T1000 (cell line): Measurements from ENCODE around the gene TTF2.
"Not testable (repeated sequence)": the region's sequence is repeated elsewhere in the genome, so short reads cannot be mapped to it uniquely, and the experiment has no call there.

ENCODE experiments used
- DNase-seq: peaks from one replicate; lab custom pipeline; 2025; ENCODE audit warnings: mixed read lengths; lab: John Stamatoyannopoulos, UW

Gene TTF2

DNA sequence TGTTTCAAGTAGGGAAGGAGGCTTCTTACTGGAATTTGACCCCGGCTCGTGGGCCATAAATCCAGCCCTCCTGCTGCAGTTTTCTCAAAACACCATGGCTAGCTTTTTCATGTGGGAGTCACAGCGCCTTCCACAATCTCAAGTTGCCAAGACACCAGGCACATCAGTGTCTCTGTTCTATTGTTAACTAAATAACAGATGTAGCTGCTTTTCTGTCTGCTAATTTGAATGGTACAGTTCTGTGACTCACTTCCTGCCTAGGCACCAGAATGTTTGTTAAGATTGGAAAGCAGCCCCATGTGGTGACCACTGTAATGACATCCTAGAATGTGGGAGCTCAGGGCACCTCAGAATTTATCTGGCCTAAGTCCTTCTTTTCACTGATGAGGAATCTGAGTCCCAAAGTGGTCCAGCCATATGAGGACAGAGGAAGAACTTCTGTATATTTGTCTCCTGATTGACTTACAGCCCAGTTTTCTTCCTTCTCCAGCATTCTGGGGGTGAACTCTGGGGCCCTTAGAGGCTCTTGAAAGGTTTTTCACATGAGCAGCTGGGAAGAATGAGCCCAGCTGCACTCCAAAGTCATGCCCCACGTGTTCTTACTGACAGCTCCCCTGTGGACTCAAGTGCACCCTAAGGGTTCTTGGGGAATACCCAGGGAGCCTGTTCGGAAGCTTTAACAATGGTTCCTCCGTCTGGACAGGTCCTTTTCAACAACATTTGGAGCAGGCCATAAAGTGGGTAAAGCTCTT, 33.9 kb downstream of the TTF2 start:
- no peak for DNase-seq

DNA sequence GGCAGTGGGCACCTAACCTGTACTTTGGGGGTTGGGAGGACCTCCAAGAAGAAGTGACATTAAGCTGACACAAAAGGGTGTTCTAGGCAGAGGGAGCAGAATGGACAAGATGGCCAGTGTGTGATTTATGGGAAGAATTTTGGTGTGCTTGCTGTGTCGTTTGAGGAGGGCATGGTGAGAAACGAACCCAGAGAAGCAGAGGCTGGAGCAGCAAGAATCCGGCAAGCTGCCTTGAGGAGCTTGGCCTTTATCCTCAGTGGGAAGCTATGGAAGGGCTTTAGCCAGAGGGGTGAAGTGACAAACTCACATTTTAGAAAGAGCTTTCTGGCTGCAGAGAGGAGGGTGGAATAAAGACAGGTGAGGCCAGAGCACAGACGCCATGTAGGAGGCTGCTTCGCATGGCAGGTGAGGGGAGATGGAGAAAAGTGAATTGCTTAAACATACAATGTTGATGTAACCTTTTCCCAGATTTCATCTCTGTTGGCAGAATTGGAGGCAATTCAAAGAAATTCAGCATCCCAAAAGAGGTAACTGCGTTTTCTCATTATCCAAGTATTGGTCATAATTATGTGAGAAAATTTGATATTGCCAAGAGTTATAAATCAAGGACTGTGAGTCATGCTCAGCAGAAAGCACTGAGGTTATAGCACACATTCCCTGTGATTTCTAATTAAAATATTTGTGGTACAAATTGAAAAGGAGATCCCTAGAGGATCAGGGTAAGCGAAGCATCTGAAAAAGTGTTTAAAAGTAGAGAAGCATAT, 34.9 kb downstream of the TTF2 start:
- DNase-seq: no peak

DNA sequence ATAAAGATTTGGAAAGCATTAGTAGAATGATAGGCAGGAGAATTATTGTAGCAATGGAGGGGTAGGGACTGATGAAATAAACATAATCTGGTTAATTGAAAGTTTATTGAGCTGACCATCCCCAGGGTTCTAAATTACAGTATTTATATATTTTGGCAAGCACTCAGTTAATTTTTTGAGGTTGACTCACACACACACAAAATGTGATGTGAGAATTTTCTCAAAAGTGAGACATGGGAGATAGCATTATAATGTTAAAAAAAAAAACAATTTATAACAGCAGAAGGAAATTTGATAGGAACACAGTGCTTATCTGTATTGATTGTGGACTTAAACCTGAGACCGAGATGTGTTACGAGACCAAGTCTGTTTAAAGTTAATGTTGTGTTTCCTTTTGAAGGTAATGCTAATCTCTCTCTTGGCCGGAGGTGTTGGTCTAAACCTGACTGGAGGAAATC, 36.9 kb downstream of the TTF2 start:
- no peak for DNase-seq

DNA sequence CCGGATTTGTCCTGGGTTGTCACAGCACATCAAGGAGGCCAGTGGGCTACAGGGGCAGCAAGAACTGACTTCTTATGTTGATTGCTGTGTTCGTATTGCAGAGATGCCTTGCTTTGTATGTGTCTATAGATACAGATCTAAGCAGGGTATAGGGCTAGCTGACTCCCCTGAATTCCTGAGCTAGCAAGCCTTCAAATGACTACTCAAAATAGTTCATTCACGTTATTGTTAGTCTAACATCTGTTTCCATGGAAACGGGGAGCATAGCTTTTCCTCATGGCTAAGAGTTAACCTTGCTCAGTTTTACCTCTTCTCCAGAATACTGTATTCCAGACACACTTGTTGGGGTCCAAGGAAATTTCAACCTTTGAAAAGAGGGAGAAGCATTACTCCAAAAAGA, 37.3 kb downstream of the TTF2 start:
- DNase-seq: no peak

DNA sequence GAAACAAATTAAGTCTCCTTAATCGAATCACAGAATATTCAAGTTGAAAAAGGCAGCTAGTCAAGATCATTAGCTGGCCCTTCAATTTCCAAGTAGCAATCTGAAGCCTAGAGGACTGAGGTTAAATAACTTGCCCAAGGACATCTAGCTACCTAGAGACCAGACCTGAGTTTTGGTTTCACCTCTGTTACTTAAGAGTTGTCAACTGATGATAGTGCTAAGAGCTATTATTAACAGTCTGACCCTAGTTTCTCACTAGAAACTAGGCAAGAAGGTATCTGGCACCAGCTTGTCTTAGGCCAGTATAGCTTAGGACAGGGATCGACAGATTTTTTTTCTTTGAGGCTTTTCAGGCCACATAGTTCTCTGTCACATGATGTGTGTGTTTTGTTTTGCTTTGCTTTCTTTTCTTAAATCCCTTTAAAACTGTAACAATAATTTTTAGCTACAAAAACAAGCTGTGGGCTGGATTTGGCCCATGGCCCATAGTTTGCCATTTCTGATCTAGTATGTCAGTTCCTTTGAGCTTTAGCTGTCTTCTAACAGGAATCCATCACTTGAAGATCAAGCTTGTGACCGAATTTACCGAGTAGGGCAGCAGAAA, 38.3 kb downstream of the TTF2 start:
- no peak for DNase-seq

DNA sequence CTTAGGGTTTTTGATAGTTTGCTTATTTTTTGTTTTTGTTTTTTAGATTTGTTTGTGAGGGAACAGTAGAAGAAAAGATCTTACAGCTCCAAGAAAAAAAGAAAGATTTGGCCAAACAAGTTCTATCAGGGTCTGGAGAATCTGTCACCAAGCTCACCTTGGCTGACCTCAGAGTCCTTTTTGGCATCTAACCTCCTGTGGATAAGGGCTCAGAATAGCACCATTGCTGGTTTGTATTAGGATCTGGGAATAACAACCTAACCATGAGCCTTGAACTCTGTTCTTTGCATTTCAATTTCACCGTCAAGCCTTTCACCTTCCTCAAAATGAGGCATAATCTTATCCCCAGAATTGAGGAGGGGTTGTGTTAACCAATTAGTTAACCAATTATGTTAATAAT, 41.2 kb downstream of the TTF2 start:
- DNase-seq: no peak

DNA sequence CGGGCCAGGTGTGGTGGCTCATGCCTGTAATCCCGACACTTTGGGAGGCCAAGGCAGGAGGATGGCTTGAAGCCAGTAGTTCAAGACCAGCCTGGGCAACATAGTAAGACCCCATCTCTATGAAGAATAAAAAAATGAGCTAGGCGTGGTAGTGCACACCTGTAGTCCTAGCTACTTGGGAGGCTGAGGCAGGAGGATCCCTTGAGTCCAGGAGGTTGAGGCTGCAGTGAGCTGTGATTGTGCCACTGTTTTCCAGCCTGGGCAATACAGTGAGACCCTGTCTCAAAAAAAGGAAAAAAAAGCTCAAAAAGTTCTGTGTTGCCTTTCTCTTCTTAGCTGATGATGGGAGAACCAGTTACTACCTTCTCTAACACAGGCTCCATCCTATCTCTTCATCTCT, 41.7 kb downstream of the TTF2 start:
- DNase-seq: not testable (repeated sequence)

DNA sequence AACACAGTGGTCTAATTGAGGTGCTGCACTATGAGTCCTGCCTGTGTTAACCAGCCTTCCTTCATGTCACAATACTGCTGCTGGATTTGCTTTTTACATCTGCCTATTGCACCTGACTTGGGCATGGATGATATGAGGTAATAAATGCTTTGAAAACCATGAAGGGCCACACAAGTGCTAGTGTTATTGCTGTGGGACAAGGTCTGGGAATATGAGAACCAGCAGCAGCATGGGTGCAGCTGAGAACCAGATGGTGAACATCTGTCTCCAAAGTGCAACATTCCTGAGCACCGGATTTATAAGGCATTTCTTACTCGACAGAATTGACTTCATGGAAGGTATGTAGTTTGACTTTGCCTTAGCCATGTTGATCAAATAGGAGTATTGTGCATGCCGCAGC, 44.9 kb downstream of the TTF2 start:
- no peak for DNase-seq

DNA sequence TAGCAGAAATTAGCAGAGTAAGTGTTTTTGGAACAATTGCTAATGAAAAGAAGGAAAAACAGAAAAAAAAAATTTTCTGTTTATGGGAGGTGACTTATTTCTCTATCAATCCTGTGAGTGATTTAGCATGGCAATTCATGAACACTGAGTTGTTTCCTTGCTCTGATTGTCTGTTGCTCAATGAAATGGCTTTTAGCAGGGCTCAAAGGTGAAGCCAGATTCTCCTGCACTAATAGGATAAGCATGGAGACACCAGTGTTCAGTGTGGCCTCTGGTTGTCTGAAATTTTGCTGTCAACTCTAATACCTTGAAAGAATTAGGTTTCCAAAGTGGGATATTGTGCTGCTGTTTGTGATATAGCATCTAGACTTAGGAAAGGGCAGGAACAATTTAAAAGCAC, 45.6 kb downstream of the TTF2 start:
- DNase-seq: no peak

DNA sequence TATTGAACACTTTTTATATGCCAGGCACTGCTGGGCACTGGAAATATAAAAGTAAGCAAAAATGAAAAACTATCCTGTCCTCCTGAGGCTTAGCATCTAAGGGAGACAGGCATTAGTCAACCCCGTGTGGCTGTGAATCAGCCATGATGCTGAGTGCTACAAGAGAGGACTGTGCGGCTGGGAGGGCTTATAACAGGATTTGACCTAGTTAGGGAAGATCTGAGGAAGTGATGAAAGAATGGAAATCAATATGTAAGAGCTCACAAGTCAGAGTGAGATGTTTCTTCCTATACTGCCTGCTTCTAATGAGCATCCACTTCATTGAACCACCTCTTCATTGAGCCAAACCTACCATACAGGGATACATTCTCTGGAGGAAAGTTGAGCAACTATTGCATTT, 46.4 kb downstream of the TTF2 start:
- DNase-seq: no peak

DNA sequence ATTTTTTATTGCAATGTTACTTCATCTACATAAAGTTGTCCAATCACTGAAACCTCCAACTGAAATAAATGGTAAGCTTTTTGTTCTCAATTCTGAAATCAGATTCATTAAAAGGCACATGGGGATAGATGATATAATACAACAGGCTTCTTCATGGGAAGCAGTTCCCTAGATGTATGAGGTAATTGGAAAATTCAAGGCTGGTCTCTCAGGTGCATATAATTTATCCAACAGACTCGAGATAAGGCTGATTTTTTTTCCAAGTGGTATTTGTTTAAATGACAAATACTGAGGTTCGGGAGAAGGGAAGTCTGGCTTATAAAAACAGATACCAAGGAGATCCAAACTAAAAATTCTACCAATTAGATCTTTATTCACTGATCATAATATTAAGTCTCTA, 47.2 kb downstream of the TTF2 start:
- no peak for DNase-seq

DNA sequence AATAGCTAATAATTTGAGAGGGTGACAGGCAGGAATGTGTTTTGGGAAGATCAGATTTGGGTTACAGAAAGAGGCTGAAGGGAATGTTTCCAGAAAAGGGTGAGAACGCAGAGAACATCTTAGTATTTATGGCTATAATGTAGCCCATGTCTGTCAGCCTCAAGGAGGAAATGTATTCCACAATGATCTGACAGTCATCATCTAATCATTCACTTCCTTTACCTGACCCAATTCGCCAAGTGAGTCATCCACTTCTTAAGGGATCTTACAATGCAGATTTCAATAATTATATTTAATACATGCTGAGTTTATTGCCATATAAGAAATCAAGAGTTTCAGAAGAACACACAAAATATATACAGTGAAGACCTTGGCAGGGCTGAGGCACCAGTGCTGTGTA, 50.6 kb downstream of the TTF2 start:
- DNase-seq: no peak

DNA sequence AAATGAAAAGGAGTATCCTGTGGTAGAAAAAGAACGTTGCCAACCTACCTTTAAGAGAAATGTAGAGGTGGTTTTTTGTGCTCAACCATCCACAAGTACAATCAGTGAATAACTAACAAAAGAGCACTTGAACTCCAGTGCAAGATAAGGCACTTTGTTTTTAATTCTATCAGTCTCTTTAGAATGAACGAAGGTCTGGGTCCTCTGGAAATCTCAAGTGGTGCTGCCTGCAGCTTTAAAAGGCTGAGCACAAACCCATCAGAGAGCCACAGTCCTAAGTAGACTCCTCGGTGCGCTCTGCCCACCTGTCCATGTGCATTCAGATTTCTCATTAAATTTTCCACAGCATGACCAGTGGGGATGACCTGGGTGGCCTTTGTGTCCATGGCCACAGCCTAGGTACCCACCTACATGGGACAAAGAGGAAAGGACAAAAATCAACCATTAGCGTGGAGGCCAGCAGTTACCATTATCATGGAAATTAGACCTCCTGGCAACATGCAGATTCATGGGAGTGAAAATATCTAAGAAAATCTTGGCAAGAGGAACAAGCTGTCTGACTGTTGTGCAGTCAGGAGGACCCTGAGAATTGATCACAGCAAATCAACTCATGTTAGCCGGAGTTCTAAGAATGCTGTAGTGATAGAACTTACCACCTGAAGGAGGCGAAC, 52.1 kb downstream of the TTF2 start:
- no peak for DNase-seq

DNA sequence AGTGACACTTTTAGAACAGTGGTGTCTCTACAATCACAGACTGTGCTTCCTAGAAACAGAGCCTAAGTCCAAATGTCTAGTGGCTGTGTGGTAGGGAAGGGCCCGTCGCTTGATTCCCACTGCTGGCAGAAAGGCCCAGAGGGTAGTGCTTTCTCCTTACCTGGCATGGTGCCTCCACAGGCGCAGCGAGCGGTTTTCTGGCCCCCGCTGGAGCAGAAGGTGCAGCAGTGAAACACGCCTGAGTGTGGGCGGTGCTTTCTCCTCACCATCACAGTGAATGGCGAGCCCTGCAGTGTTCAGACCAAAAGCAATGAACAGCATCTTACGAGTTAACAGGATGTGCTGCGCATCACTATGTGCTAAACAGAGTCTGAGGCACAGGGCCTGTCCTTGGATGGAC, 53.1 kb downstream of the TTF2 start:
- no peak for DNase-seq

DNA sequence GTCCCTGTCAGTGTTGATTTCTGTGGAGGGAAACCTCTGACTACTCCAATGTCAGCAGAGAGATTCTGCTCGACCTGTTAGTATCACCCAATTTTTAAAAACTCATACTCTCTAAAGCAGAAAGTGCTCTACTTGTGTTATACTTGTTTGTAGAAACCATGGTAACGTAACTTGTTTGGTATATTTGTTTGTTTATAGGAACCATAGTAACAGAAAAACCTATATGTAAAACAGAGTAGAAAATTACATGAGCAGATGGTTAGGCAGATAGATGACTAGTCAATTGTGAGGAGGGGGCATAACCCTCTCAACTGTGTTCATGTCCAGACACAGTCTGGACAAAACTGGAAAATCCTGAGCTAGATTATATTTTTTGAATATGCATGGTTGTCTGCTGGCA, 54.8 kb downstream of the TTF2 start:
- no peak for DNase-seq

DNA sequence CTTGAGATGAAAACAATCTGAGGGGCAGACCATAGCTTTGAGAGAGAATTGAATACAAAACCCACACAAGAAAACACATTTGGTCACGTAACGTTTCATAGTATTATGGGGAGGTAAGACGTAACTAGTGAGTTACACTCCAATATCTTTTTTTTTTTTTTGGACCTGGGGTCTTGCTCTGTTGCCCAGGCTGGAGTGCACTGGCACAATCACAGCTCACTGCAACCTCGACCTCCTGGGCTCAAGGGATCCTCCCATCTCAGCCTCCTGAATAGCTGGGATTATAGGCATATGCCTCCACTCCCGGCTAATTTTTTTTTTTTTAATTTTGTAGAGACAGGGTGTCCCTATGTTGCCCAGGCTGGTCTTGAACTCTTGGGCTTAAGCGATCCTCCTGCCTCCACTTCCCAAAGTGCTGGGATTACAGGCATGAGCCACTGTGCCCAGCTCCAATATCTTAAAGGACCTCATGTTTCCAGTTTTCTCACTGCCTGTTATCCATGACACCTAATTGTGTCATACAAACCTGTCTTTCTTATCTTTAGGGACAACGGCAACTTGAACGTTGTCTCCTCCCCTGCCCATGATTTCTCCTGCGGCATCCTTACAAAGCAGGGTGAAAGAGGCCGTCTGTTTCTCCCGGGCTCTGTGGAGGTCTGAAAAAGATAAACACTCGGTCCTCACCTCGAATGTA, 56.1 kb downstream of the TTF2 start:
- no peak for DNase-seq

DNA sequence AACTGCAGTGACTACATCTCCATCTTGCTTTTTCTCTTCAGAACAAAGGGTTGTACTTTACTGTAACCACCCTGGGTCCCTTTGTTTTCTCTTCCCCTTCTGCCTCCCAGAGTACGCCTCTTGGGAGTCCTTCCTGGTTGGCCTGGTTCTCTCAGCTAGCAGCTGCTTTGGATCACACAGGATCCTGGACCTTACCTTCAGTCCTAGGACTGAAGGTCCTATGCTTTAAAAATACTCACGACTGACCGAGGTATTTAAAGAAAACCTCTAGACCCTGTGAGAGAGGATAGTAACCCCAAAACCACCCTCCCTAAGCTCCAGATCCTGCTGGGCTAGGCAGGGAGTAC, 56.6 kb downstream of the TTF2 start:
- DNase-seq: no peak

DNA sequence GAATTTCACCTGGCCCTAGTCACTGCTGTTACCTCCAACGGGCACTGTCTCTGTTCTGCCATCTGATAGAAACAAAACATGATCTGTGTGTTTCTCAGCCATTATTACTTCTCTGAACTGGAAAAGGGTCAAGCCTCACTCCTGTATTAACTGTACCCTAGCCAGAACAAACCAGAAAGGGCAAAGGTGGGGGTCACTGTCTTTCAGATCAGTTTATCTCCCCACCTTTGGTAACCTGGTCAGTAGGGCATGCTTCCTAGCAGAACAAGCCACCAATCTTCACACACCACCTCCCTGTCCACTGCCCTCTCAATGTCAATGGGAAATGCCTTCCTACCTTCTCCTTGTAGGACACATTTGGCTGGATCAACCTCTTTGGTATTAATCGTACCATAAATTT, 57.6 kb downstream of the TTF2 start:
- no peak for DNase-seq

DNA sequence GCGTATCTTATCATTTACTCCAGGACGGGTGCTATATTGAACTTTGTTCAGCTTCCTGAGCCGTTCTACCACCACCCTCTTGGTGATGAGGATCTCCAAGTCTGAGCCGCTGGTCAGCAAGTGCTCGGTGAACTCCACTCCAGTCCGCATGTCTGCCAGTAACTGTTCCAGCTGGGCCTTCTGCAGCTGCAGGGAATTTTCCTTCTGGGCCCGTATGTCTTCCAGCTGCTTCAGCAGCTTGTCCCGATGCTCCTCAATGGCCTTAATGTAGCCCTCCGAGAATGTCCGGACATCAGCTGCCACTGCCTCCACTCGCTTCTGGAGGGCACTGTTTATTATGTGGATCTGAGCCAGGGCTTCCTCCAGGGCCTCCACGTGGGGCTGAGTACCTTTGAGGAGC, 58.0 kb downstream of the TTF2 start:
- DNase-seq: no peak

DNA sequence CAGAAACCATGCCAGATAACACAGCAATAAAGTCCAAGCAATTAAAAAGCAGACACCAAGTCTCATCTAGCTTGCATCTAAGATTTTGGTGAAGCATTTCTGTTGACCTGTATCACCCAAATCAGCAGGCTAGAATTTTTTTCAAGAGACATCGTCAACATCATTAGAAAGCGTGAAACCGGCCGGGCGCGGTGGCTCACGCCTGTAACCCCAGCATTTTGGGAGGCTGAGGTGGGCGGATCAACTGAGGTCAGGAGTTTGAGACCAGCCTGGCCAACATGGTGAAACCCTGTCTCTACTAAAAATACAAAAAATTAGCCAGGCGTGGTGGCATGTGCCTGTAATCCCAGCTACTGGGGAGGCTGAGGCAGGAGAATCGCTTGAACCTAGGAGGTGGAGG, 59.0 kb downstream of the TTF2 start:
- not testable (repeated sequence) for DNase-seq

DNA sequence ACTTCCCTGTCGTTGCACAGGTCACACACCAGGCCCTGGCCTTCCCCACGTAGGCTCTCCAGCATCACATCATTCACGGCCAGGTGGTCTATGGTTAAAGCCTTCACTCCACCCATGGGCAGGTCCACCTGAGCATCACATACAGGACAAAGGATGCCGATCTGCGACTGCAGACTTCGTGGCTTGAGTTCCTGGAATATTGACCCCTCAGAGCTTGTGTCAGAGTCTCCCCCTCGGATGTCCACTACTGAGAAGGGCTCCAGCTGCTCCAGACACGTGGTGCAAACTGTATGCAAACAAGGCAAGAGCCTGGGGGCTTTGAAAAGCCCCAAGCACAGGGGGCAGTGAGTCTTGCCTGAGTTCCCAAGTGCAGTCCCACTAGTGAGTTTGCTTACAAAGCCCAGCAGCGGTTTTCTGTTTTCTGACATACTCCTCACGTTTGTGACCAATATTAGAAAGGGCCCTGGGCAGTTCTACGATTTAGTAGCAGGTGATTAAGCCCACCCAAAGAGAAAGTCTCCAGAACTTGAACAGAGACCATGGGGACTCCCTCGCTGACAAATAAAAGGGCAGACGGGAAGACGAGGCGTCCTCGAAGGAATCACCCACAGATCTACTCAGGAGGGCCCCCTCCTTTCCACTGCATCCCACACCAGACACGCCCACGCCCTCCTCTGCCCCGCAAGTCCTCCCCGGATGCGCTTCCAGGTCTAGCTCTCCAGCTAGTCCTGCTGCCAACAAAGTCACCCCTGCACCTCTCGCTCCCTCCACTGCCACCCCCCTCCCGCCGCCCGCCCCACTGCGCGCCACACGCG, 60.9 kb downstream of the TTF2 start:
- peak; percentile 65 for DNase-seq
